HPDE6-E6E7 (cell line): ENCODE measurements around the gene CDK9.

Experiments
- DNase-seq: peaks from one replicate; pipeline ENCODE4 v3.0.0; 2011; ENCODE audit warnings: missing footprints; ENCODE audit errors: extremely low spot score

The CDK9 gene

GRCh38 chr9:127803507-127804352 is 17.9 kb downstream of the CDK9 start:
- DNase-seq: peak; percentile 85

DNA sequence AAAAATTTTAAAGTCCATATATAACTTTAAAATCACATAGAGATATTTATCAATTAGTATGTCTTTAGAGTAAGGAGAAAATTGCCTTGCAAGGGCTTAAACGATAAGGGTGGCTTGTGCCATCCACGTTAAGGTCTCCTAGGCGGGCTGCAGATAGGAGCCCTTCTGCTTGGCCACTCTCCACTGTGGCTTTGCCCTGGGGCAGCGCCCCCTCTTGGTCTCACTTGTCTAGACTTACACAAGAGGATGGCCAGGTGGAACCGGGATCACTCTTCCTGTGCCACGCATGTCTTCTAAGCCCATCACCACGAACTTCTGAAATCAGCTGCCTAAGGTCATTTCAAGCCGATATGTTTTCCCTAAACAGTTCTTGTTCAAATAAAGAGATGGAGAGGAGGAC is 19.8 kb downstream of the CDK9 start:
- no peak for DNase-seq

GRCh38 chr9:127806871-127807270 is 21.0 kb downstream of the CDK9 start:
- no peak for DNase-seq

DNA sequence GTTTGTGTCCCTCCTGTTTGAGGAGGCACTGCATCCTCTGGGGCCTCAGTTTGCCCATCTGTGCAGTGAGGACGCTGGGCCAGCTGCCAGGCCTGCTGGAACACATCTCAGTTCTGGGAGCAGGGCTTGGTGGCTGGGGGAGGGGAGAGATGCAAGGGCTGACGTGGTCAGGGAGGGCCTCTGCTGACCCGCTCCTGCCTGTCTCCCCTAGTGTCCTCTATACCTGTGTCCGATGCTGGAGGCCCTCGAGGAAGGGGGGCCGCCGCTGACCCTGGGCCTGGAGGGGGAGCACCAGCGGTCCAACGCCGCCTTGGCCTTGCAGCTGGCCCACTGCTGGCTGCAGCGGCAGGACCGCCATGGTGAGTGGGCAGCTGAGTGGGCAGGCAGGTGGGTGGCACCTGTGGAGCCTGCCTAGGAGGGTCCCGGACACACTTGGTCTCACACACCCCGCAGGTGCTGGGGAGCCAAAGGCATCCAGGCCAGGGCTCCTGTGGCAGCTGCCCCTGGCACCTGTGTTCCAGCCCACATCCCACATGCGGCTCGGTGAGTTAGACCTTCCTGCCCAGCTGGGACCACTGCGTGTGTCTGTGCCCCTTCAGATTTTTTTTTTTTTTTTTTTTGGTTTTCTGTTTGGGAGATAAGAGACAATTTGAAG is 22.6 kb downstream of the CDK9 start:
- DNase-seq: no peak

GRCh38 chr9:127809002-127809539 is 23.2 kb downstream of the CDK9 start:
- DNase-seq: no peak

- no peak for DNase-seq
These were observed 23.9 kb downstream of the CDK9 start for GRCh38 chr9:127809540-127810377.

DNA sequence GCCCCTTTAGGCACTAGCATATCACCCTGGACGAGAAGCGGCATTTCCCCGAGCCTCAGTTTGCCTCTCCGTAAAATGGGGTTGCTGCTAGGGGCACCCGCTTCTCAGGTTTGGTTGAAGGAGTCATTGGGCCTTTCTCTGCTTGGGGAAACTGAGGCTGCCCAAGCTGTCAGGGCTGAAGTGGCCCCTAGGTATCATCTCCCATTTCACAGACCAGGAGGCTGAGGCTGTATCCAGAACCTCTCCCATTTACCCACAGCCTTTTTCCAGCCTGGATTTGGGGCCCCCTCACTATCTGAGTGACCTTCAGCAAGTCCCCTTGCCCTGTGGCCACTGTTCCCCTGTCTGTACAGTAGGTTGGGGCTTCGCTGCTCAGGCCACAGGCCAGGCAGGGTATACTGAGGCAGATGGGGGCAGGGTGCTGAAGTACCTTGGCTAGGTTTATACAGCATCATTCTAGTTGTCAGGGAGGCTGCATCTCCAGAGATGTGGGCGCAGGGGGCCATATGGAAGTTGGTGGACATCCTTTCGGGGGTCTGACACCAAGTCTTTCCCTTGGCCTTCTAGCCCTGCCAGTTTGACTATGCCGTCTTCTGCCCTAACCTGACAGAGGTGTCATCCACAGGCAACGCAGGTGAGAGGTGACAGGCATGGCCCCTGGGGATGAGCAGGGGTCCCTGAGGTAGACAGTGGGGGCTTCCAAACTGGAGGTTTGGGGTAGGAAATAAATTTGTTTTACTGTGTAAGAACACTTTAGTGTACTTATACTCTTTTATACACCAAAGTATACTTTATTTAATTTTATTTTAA is 24.7 kb downstream of the CDK9 start:
- no peak for DNase-seq

DNA sequence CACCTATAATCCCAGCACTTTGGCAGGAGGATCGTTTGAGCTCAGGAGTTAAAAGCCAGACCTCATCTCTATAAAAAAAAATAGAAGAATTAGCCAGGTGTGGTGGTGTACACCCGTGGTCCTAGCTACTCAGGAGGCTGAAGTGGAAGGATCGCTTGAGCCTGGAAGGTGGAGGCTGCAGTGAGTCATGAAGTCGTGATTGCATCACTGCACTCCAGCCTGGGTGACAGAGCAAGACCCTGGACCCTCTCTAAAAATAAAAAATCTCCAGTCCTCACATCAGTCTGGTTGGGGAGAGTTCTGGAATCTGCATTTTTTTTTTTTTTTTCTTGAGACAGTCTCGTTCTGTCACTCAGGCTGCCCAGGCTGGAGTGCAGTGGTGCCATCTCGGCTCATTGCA is 26.2 kb downstream of the CDK9 start:
- DNase-seq: no peak

DNA sequence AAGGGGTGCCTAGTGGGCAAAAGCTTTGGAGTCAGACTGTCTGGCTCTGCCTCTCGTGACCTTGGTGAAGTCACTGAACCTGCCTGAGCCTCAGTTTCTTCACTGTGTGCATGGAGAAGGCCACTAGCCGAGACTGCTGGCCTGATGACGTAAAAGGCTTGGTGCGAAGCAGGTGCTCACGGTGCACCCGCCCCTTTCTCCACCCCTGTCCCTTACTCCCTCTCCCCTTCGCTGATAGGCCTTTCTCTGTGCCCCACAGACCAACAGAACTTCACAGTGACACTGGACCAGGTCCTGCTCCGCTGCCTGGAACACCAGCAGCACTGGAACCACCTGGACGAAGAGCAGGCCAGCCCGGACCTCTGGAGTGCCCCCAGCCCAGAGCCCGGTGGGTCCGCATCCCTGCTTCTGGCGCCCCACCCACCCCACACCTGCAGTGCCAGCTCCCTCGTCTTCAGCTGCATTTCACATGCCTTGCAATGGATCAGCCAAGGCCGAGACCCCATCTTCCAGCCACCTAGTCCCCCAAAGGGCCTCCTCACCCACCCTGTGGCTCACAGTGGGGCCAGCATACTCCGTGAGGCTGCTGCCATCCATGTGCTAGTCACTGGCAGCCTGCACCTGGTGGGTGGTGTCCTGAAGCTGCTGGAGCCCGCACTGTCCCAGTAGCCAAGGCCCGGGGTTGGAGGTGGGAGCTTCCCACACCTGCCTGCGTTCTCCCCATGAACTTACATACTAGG is 27.3 kb downstream of the CDK9 start:
- no peak for DNase-seq

- DNase-seq: no peak
These were observed 27.9 kb downstream of the CDK9 start for GRCh38 chr9:127813686-127814226.

- no peak for DNase-seq
These were observed 29.0 kb downstream of the CDK9 start for GRCh38 chr9:127814619-127815511.

- DNase-seq: no peak
These were observed 29.9 kb downstream of the CDK9 start for GRCh38 chr9:127815512-127816361.

DNA sequence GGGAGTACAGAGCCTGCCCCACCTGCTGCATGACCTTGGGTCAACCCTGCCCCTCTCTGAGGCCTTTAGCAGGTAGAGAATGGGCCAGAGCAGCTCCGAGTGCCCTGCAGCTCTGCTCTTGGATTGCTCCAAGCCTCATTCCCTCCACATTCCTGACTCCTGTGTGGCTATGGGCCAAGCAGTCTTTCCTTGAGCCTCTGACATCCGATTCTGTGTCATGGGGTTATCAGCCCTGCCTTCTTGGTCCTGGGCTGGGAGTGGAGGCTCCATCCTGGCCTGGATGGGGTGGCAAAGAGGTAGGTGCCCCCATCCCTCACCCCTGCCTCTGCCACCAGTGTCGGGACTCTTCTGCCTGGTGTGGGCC is 30.5 kb downstream of the CDK9 start:
- no peak for DNase-seq

DNA sequence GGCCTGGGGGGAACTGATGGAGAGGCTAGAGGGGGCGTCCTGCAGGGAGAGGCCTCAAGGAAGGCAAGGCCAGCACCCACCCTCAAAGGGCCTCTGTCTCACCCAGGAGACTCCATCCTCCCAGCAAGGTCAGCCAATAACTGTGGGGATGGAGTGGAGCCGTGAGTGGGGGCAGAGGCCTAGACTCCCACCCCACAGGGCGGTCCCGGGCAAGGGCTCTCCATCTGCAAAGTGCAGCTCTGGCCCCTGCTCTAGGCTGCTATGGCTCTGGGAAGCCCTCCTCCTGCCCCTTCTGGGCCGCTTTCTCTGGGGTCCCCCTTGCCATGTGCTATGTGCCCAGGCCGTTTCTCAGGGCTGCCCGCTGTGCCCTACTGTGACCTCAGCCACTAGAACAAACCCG is 30.9 kb downstream of the CDK9 start:
- DNase-seq: no peak

GRCh38 chr9:127817881-127818434 is 32.1 kb downstream of the CDK9 start:
- no peak for DNase-seq

DNA sequence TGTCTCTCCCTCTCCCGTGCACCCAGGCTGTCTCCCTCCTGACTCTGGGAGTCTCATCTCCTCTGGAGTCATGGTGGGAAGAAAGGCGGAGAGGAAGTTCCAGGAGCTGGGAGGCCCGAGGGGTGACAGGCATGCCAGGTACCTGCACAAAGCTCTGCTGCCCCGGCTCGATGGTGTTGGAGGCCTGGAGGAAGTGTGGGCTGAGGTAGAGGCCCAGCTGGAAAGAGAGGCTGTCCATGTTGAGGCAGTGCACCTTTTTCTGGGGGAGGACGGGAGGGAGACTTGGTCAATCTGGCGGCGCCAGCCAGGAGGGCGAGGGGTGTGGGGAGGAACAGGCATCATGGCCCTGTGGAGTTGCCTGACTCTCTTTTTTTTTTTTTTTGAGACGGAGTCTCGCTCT is 32.7 kb downstream of the CDK9 start:
- DNase-seq: no peak

- no peak for DNase-seq
These were observed 36.3 kb downstream of the CDK9 start for GRCh38 chr9:127822108-127822507.
